Measurements from ENCODE around the gene FMO5. TPM values are rescaled to one million over a fixed set of nuclear protein-coding genes. Genes with fewer than 3 reads are reported as not detected.

Gene FMO5
- total and polyA plus RNA-seq, 2 of the 13 experiments (the other 11 are each of a cell fraction or from before 2014, with no cell fraction given) = 48.2 to 149 TPM

GRCh38 chr1:147233903-147234302 is 8.8 kb upstream of the FMO5 start (continued):
- peak; percentile 41; the same call in 1 of the 2 replicates for TF ChIP-seq ZNF792 (CRISPR knock-in tag; IDR thresholded peaks at IDR 0.05)
- TF ChIP-seq POGZ (CRISPR knock-in tag; IDR thresholded peaks at IDR 0.05) = 0 out of 2 replicates have a peak, but pooled peaks have one; percentile 35
- TF ChIP-seq RXRB (CRISPR knock-in tag; IDR thresholded peaks at IDR 0.05; ENCODE audit: borderline replicate concordance) = peak; percentile 88
- TF ChIP-seq PATZ1 (CRISPR knock-in tag; IDR thresholded peaks at IDR 0.05) = peak; percentile 63; the same call in 1 of the 2 replicates
- peak; percentile 37; the same call in 1 of the 2 replicates for TF ChIP-seq IKZF5 (CRISPR knock-in tag; IDR thresholded peaks at IDR 0.05)
- 0 out of 2 replicates have a peak, but pooled peaks have one; percentile 36 for TF ChIP-seq NKX3-1 (CRISPR knock-in tag; IDR thresholded peaks at IDR 0.05)
- TF ChIP-seq ZNF670 (CRISPR knock-in tag; IDR thresholded peaks at IDR 0.05; ENCODE audit: borderline replicate concordance) = peak; percentile 32; the same call in 1 of the 2 replicates
- 0 out of 2 replicates have a peak, but pooled peaks have one; percentile 25 for TF ChIP-seq ELF3 (CRISPR knock-in tag; IDR thresholded peaks at IDR 0.05)
- 0 out of 2 replicates have a peak, but pooled peaks have one; percentile 17 for TF ChIP-seq SOX13 (IDR thresholded peaks at IDR 0.05)
- peak in 1 of 2 experiments; percentile 89; a peak in 2 of 4 replicates for TF ChIP-seq SOX13 (CRISPR knock-in tag; conservative IDR thresholded peaks at IDR 0.05 in 1 of 2, IDR thresholded peaks at IDR 0.05 in 1 of 2)
- 0 out of 2 replicates have a peak, but pooled peaks have one; percentile 32 for TF ChIP-seq ZNF605 (CRISPR knock-in tag; IDR thresholded peaks at IDR 0.05)
- TF ChIP-seq LCORL (IDR thresholded peaks at IDR 0.05) = peak; percentile 52; the same call in 1 of the 2 replicates
- TF ChIP-seq LCORL (CRISPR knock-in tag; IDR thresholded peaks at IDR 0.05) = peak; percentile 49; the same call in 1 of the 2 replicates
- TF ChIP-seq HOXA3 (CRISPR knock-in tag; IDR thresholded peaks at IDR 0.05) = peak; percentile 47; the same call in 1 of the 2 replicates
- peak; percentile 58; the same call in 1 of the 2 replicates for TF ChIP-seq STAT6 (CRISPR knock-in tag; IDR thresholded peaks at IDR 0.05; ENCODE audit: borderline replicate concordance)
- TF ChIP-seq NR2F6 (IDR thresholded peaks at IDR 0.05) = peak; percentile 89
- peak; percentile 94 for TF ChIP-seq NR2F6 (CRISPR knock-in tag; IDR thresholded peaks at IDR 0.05)
- peak; percentile 76 to 98 for TF ChIP-seq NR2F1 (CRISPR knock-in tag; IDR thresholded peaks at IDR 0.05)
- TF ChIP-seq RERE (CRISPR knock-in tag; IDR thresholded peaks at IDR 0.05; ENCODE audit: low read depth) = peak; percentile 42; the same call in 1 of the 2 replicates
- TF ChIP-seq PHF21A (CRISPR knock-in tag; IDR thresholded peaks at IDR 0.05) = peak; percentile 65

All from HepG2 (cell line).